ENCODE measurements around the gene CALML6. TPM values are rescaled to one million over a fixed set of nuclear protein-coding genes. Genes with fewer than 3 reads are reported as not detected.
A peak's percentile ranks its signal among the peaks of the same experiment; 100 is the strongest.

Gene CALML6
- total and polyA plus RNA-seq, 2 of the 4 experiments (the other 2 are of a cell fraction) = 0.91 TPM; not detected in 1

DNA sequence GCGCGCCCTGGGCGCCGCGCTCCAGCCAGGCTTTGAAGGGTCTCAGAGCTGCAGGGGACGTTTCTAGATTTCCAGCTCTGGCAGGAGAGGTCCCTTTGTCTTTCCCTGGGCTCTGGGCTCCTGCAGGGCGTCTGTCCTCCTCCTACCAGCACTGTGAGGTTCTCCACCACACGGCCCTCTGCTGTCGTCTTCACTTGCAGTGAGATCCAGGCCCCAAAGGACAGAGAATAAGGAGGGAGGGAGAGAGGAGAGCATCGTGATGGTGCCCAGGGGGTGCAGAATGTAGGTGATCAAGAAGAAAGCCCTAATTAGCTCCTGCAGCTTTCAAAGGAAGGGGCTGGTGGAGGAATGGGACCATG is 20.0 kb upstream of the CALML6 start:
- TF ChIP-seq, protein P1, sequence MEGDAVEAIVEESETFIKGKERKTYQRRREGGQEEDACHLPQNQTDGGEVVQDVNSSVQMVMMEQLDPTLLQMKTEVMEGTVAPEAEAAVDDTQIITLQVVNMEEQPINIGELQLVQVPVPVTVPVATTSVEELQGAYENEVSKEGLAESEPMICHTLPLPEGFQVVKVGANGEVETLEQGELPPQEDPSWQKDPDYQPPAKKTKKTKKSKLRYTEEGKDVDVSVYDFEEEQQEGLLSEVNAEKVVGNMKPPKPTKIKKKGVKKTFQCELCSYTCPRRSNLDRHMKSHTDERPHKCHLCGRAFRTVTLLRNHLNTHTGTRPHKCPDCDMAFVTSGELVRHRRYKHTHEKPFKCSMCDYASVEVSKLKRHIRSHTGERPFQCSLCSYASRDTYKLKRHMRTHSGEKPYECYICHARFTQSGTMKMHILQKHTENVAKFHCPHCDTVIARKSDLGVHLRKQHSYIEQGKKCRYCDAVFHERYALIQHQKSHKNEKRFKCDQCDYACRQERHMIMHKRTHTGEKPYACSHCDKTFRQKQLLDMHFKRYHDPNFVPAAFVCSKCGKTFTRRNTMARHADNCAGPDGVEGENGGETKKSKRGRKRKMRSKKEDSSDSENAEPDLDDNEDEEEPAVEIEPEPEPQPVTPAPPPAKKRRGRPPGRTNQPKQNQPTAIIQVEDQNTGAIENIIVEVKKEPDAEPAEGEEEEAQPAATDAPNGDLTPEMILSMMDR (conservative IDR thresholded peaks at IDR 0.05; ENCODE audit: low read depth, low read length) = no peak
- no peak for TF ChIP-seq CEBPB (IDR thresholded peaks at IDR 0.05; ENCODE audit: low read depth, low read length)
- TF ChIP-seq POLR2A (IDR thresholded peaks at IDR 0.05; ENCODE audit: low read depth, low read length) = no peak
- TF ChIP-seq RCOR1 (IDR thresholded peaks at IDR 0.05; ENCODE audit: insufficient replicate concordance, low read length) = no peak
- TF ChIP-seq NFE2L2 (IDR thresholded peaks at IDR 0.05; ENCODE audit: low read depth, low read length) = no peak
- TF ChIP-seq, protein P2, sequence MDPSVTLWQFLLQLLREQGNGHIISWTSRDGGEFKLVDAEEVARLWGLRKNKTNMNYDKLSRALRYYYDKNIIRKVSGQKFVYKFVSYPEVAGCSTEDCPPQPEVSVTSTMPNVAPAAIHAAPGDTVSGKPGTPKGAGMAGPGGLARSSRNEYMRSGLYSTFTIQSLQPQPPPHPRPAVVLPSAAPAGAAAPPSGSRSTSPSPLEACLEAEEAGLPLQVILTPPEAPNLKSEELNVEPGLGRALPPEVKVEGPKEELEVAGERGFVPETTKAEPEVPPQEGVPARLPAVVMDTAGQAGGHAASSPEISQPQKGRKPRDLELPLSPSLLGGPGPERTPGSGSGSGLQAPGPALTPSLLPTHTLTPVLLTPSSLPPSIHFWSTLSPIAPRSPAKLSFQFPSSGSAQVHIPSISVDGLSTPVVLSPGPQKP (IDR thresholded peaks at IDR 0.05; ENCODE audit: borderline replicate concordance, low read depth, low read length) = no peak
- TF ChIP-seq RAD21 (IDR thresholded peaks at IDR 0.05; ENCODE audit: low read length) = no peak
- no peak for TF ChIP-seq BHLHE40 (IDR thresholded peaks at IDR 0.05; ENCODE audit: low read depth, low read length)
- TF ChIP-seq MXI1 (IDR thresholded peaks at IDR 0.05; ENCODE audit: borderline replicate concordance, low read depth, low read length) = no peak
- no peak for TF ChIP-seq FOS (IDR thresholded peaks at IDR 0.05; ENCODE audit: low read depth, low read length)
- TF ChIP-seq SMC3 (IDR thresholded peaks at IDR 0.05; ENCODE audit: low read depth, low read length) = no peak
- TF ChIP-seq RFX5 (IDR thresholded peaks at IDR 0.05; ENCODE audit: low read depth, low read length) = no peak
- TF ChIP-seq MAZ (IDR thresholded peaks at IDR 0.05; ENCODE audit: borderline replicate concordance, low read depth, low read length) = no peak
- no peak for TF ChIP-seq MAFK (IDR thresholded peaks at IDR 0.05; ENCODE audit: low read depth, low read length)
- no peak for TF ChIP-seq CHD1 (IDR thresholded peaks at IDR 0.05; ENCODE audit: low read depth, low read length)
- Histone ChIP-seq H3K23ac (ENCODE audit: low read depth, low read length) (no peak overlapping the region), H4K91ac (ENCODE audit: insufficient read depth, low read depth, low read length) (no peak overlapping the region), H3K9me1 (ENCODE audit: insufficient read depth, low read length) (peaks cover 2% of the 10 kb centered on the region), H3K79me1 (ENCODE audit: low read depth in 1 of 2, low read length in 2 of 2) (peaks cover 13 to 14% of the 10 kb centered on the region in 2 experiments), H2BK5ac (ENCODE audit: low read depth, low read length, poor library complexity, severe bottlenecking) (no peak overlapping the region), H3K27ac (ENCODE audit: insufficient read depth, low read length) (no peak overlapping the region), H3K4ac (ENCODE audit: low read depth, low read length) (no peak overlapping the region; the same call in 1 of the 2 replicates), H3K18ac (ENCODE audit: low read depth, low read length) (no peak overlapping the region), H2BK120ac (ENCODE audit: low read depth, low read length) (no peak overlapping the region), H2BK20ac (ENCODE audit: low read depth, low read length) (no peak overlapping the region), H4K5ac (ENCODE audit: low read depth, low read length) (no peak overlapping the region), H3K4me1 (ENCODE audit: control insufficient read depth, insufficient read depth, low read length) (peaks cover 8% of the 10 kb centered on the region), H2AK9ac (replicated peaks; ENCODE audit: low read depth, low read length, poor library complexity) (peak overlapping the region; percentile 40), H3K36me3 (ENCODE audit: control insufficient read depth, insufficient read depth, low read length) (no peaks in the 10 kb centered on the region), H2AK5ac (ENCODE audit: low read depth, low read length) (no peak overlapping the region), H3K4me3 (ENCODE audit: insufficient read depth, low read depth, low read length) (no peak overlapping the region), H4K8ac (ENCODE audit: low read depth in 2 of 2, low read length in 2 of 2) (no peak overlapping the region), H3K56ac (ENCODE audit: extremely low read depth, insufficient read depth, low read length) (no peak overlapping the region), H3K14ac (replicated peaks; ENCODE audit: low read depth, low read length) (no peak overlapping the region), H3K9ac (ENCODE audit: low read depth, low read length) (no peak overlapping the region), H2AFZ (replicated peaks; ENCODE audit: low read length, poor library complexity) (peak overlapping the region; percentile 41), H3K4me2 (ENCODE audit: low read depth, low read length) (no peak overlapping the region), H3K27me3 (ENCODE audit: control insufficient read depth, insufficient read depth, low read length) (peaks cover 2% of the 10 kb centered on the region; the same call in 1 of the 2 replicates), H4K20me1 (ENCODE audit: insufficient read depth, low read length) (0 out of 2 replicates have a peak, but pooled peaks cover under 1% of the 10 kb centered on the region), H3K9me3 (ENCODE audit: control insufficient read depth, insufficient read depth, low read length) (no peaks in the 10 kb centered on the region), H2BK15ac (ENCODE audit: low read depth, low read length) (no peak overlapping the region)
- 56% methylated on average over 6 of the region's 10 CpGs; no CpG with 5 or more reads in 1 of the 2 experiments for WGBS, 2 experiments (ENCODE audit: extremely low coverage in 2 of 2, insufficient read length in 1 of 2)
- in situ Hi-C loops (cut with MboI; ENCODE audit: low sequenced_read_pairs) (no loop called here), dilution Hi-C loops (cut with HindIII; ENCODE audit: low sequenced_read_pairs, unreplicated experiment) (no loop called here), intact Hi-C loops (cut with micrococcal nuclease) (no loop called here)
- no peak for ATAC-seq (ENCODE audit: low read depth)
- DNase-seq = no peak
- ChIA-PET CTCF (interaction anchor here (1.1 kb wide), 1 partner anchor 11 kb away, joined by 3 read pairs; no protein-coding TSS in a partner anchor), POLR2A (ENCODE audit: unreplicated experiment) (no interaction called here)
- no TSS peak for BruUV-seq (replicated peaks)

Measured in IMR-90 (cell line).